ENCODE measurements around the gene MLPH. TPM values are rescaled to one million over a fixed set of nuclear protein-coding genes. Genes with fewer than 3 reads are reported as not detected.

The MLPH gene
- total and polyA plus RNA-seq, 9 of the 15 experiments (the other 6 are each of a cell fraction or from before 2014, with no cell fraction given), result 0.22 TPM; not detected in 8

DNA sequence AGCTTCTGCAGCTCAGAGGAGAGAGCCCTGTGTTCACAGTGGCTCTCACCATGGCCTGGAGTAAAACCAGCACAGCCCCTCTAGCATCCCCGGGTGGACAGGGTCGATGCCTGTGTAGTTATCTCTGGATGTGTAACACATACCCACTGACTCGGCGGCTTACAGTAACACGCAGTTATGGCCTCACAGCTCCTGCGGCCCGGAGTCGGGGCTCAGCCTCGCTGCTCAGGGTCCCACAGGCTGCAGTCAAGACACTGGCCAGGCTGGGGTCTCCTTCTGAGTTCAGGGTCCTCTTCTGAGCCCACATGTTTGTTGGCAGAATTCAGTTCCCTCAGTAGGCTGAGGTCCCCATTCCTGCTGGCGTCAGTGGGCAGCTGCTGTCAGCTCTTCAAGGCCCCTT is 106.0 kb downstream of the MLPH start (continued):
- TF ChIP-seq, protein P1, sequence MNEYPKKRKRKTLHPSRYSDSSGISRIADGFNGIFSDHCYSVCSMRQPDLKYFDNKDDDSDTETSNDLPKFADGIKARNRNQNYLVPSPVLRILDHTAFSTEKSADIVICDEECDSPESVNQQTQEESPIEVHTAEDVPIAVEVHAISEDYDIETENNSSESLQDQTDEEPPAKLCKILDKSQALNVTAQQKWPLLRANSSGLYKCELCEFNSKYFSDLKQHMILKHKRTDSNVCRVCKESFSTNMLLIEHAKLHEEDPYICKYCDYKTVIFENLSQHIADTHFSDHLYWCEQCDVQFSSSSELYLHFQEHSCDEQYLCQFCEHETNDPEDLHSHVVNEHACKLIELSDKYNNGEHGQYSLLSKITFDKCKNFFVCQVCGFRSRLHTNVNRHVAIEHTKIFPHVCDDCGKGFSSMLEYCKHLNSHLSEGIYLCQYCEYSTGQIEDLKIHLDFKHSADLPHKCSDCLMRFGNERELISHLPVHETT (CRISPR knock-in tag; conservative IDR thresholded peaks at IDR 0.05 in 1 of 2, IDR thresholded peaks at IDR 0.05 in 1 of 2), result no peak
- TF ChIP-seq FOXK2 (conservative IDR thresholded peaks at IDR 0.05 in 1 of 2, IDR thresholded peaks at IDR 0.05 in 1 of 2; ENCODE audit: low read depth in 2 of 2), result no peak

DNA sequence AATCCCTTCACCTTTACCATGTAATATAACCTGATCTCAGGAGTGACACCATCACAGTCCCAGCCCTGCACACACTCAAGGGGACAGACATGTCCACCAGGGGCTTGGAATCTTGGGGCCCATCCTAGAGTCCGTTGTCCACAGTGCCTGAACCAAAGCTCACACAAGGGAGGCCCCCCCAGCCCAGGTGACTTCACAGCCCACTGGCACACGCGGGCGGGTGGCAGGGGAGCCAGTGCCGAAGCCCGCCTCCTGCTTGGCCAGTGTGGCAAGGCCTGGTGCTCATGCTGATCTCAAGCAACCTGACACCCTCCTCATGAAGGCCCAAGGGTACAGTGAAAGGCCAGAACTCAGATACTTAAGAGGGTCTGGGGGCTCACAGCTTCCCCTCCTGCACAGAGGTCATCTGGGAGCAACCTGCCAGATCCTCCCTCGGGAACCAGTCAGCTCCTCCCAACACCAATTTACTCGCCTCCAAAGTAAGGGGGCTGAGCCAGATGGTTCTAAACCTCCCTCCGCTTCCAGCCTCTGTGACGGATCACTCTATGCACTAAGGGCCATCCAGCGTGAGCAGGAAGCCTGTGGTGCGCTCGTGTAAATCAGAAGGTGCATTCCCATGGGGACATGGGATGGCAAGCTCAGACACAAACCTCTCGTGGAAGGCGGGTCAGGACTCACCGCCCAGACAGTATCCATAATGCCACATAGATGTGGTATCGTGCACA is 106.7 kb downstream of the MLPH start:
- Histone ChIP-seq H3K9ac (ENCODE audit: insufficient read depth in 1 of 2, low read depth in 2 of 2, low read length in 2 of 2) (no peak overlapping the region), H3K4me3 (no peak overlapping the region), H3K79me2 (ENCODE audit: control insufficient read depth, insufficient read depth, low read length) (no peaks in the 10 kb centered on the region), H3K4me2 (ENCODE audit: insufficient read depth, low read length) (no peak overlapping the region), H3K9me3 (replicated peaks; ENCODE audit: control insufficient read depth, insufficient read depth, low read depth, low read length) (no peaks in the 10 kb centered on the region), H3K4me1 (replicated peaks in 1 of 2; ENCODE audit: control insufficient read depth in 2 of 2, insufficient read depth in 2 of 2, low read length in 2 of 2) (peaks cover 0 to 4% of the 10 kb centered on the region in 2 experiments; a peak in 1 of 5 replicates), H3K27me3 (ENCODE audit: control insufficient read depth in 2 of 2, insufficient read depth in 2 of 2, low read length in 2 of 2) (peaks cover 11 to 62% of the 10 kb centered on the region in 2 experiments; a peak in 3 of 5 replicates), H3K36me3 (ENCODE audit: control insufficient read depth, insufficient read depth, low read length) (no peaks in the 10 kb centered on the region), H4K20me1 (replicated peaks; ENCODE audit: control insufficient read depth, insufficient read depth, low read length) (peaks cover 6% of the 10 kb centered on the region; the same call in 1 of the 2 replicates), H3K27ac (ENCODE audit: extremely low read depth, low read depth, low read length) (no peak overlapping the region), H3K9me1 (ENCODE audit: control insufficient read depth, insufficient read depth, low read length) (no peaks in the 10 kb centered on the region), H2AFZ (ENCODE audit: low read depth, low read length) (no peak overlapping the region)
- 0% methylated on average over 7 of the region's 17 CpGs for WGBS (ENCODE audit: insufficient coverage, low coverage, missing lambda C conversion rate)
- no peak for FAIRE-seq
- ChIA-PET CTCF (ENCODE audit: low intra/inter-chr PET ratio) (no interaction called here), POLR2A (no interaction called here)
- in situ Hi-C loops (cut with MboI) (no loop called here), intact Hi-C loops (cut with micrococcal nuclease) (no loop called here)
- no peak for ATAC-seq
- no peak for DNase-seq (ENCODE audit: extremely low read depth in 1 of 4, low spot score in 3 of 4)
- no TSS peak for BruUV-seq (replicated peaks)
- TF ChIP-seq, protein P2, sequence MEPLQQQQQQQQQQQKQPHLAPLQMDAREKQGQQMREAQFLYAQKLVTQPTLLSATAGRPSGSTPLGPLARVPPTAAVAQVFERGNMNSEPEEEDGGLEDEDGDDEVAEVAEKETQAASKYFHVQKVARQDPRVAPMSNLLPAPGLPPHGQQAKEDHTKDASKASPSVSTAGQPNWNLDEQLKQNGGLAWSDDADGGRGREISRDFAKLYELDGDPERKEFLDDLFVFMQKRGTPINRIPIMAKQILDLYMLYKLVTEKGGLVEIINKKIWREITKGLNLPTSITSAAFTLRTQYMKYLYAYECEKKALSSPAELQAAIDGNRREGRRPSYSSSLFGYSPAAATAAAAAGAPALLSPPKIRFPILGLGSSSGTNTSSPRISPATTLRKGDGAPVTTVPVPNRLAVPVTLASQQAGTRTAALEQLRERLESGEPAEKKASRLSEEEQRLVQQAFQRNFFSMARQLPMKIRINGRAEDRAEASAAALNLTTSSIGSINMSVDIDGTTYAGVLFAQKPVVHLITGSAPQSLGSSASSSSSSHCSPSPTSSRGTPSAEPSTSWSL (CRISPR knock-in tag; IDR thresholded peaks at IDR 0.05; ENCODE audit: borderline replicate concordance), result no peak
- TF ChIP-seq SREBF1 (IDR thresholded peaks at IDR 0.05; ENCODE audit: borderline replicate concordance, low read depth, low read length) (no peak), RNF2 (IDR thresholded peaks at IDR 0.05) (no peak), EZH2 (IDR thresholded peaks at IDR 0.05; ENCODE audit: borderline replicate concordance, low read depth, low read length) (no peak)
- TF ChIP-seq, protein P3, sequence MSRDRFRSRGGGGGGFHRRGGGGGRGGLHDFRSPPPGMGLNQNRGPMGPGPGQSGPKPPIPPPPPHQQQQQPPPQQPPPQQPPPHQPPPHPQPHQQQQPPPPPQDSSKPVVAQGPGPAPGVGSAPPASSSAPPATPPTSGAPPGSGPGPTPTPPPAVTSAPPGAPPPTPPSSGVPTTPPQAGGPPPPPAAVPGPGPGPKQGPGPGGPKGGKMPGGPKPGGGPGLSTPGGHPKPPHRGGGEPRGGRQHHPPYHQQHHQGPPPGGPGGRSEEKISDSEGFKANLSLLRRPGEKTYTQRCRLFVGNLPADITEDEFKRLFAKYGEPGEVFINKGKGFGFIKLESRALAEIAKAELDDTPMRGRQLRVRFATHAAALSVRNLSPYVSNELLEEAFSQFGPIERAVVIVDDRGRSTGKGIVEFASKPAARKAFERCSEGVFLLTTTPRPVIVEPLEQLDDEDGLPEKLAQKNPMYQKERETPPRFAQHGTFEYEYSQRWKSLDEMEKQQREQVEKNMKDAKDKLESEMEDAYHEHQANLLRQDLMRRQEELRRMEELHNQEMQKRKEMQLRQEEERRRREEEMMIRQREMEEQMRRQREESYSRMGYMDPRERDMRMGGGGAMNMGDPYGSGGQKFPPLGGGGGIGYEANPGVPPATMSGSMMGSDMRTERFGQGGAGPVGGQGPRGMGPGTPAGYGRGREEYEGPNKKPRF (IDR thresholded peaks at IDR 0.05; ENCODE audit: low read depth, low read length), result no peak
- TF ChIP-seq, protein P4, sequence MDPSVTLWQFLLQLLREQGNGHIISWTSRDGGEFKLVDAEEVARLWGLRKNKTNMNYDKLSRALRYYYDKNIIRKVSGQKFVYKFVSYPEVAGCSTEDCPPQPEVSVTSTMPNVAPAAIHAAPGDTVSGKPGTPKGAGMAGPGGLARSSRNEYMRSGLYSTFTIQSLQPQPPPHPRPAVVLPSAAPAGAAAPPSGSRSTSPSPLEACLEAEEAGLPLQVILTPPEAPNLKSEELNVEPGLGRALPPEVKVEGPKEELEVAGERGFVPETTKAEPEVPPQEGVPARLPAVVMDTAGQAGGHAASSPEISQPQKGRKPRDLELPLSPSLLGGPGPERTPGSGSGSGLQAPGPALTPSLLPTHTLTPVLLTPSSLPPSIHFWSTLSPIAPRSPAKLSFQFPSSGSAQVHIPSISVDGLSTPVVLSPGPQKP (CRISPR knock-in tag; IDR thresholded peaks at IDR 0.05), result no peak
- TF ChIP-seq, protein P5, sequence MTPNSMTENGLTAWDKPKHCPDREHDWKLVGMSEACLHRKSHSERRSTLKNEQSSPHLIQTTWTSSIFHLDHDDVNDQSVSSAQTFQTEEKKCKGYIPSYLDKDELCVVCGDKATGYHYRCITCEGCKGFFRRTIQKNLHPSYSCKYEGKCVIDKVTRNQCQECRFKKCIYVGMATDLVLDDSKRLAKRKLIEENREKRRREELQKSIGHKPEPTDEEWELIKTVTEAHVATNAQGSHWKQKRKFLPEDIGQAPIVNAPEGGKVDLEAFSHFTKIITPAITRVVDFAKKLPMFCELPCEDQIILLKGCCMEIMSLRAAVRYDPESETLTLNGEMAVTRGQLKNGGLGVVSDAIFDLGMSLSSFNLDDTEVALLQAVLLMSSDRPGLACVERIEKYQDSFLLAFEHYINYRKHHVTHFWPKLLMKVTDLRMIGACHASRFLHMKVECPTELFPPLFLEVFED (CRISPR knock-in tag; conservative IDR thresholded peaks at IDR 0.05), result no peak

Measured in K562 (cell line).